ENCODE results near the gene SMARCAL1.

GRCh38 chr2:216426166-216426777 lies 14.0 kb downstream of the SMARCAL1 start:
- TF ChIP-seq POLR2A (IDR thresholded peaks at IDR 0.05), result no peak
- TF ChIP-seq CTCF (IDR thresholded peaks at IDR 0.05), result no peak
- TF ChIP-seq POLR2AphosphoS5 (IDR thresholded peaks at IDR 0.05), result no peak
- no peak for TF ChIP-seq EP300 (IDR thresholded peaks at IDR 0.05)
